HS-27A (cell line): ENCODE data around the gene GTPBP2.
"Not testable (repeated sequence)": the region's sequence is repeated elsewhere in the genome, so short reads cannot be mapped to it uniquely, and the experiment has no call there.

Experiments
- DNase-seq: peaks from one replicate; pipeline ENCODE4 v3.0.0-alpha.2; 2012; ENCODE audit warnings: low read depth, missing footprints

The GTPBP2 gene

DNA sequence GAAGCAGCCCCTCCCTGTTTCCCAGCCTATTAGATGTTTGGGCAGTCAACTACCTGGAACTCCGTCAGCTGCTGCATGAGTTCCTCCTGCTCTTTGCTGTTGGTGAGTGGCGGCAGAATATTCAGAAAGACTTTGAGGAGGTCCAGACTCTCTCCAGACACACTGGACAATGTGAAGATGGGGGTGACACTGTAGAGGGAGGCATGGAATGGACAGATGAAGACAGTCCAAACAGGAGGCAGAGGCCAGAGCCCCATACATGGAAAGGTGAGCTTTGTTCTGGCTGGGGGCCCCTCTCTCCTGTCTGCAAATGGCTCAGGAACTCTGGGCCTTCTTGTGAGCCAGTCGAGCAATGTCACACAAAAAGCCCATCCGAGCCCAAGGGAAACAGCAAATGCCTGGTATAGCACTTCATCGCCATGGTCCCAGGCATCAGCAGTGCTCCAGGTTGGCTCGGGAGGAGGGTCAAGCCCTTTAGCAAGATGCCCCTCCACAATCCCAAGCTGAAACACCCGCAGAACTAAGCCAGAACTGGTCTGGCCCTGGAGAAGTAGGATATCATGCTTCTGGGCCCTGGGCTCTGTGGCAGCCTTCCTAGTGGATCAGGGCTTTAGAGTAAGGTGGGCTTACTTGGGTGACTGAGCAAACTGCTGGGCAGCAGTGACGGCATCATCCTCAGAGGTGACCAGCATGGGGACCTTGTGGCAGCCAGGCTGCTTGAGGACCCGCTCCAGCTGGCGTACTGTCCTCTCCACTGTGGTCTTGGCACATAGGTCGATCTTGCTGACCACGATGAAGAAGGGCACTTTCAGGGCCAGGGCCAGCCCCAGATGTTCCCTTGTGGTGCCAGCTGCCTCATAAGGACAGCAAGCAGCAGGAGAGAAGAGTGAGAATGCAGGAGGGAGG, 4.9 kb downstream of the GTPBP2 start:
- DNase-seq: no peak

- DNase-seq: no peak
Observed at GRCh38 chr6:43622541-43622940, 6.5 kb downstream of the GTPBP2 start.

- DNase-seq: no peak
Observed at GRCh38 chr6:43621836-43622180, 7.3 kb downstream of the GTPBP2 start.

DNA sequence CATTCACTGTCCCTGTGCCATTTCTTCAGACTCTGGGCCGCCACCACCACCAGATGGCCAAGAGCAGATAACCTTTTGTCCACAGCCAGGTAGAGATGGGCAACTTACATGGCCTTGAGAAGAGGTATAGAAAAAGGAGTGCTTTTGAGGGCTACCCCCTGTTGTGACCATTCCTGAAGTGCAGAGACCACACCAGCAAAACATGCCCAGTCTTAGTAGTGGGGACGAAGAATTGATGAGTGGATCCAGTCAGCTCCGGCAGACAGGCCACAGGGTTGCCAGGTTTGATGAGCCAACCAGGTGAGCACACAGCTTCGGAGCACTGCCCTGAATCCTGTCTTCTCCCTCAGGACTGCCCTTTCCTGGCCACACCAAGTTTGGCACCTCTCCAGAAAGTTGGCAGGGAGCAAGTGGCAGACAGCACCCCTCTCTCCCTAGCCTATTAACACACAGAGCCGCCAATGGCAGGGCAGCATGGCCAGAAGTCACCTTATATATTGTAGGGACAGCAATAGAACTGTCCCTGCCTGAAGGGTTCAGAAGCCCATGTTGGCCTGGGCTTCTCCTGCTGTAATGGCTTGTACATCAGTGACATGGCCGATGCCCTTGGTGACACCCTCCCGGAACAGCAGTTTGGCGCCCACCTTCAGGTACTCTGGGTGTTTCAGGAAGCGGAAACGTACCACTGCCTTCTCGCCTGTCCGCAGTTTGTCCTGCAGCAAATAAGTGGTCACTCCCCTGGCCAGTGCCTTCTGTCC, 7.8 kb downstream of the GTPBP2 start:
- DNase-seq: no peak

- DNase-seq: no peak
Observed at GRCh38 chr6:43616725-43617472, 12.2 kb downstream of the GTPBP2 start.

DNA sequence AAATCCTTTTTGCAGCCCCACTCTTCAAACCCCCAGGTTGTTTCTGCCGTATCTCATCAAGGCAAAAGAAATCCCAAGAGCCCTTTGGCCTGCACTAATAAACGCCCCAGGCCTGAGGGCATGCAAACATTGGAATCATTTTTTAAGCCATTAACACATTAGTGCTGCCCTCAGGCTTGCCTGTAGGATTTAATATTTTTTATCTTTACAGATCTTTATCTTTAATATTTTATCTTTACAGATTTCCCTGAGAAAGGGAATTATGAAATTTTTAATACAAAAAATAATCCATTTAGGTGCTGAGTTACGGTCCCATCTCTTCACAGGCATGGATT, 14.7 kb downstream of the GTPBP2 start:
- DNase-seq: no peak

DNA sequence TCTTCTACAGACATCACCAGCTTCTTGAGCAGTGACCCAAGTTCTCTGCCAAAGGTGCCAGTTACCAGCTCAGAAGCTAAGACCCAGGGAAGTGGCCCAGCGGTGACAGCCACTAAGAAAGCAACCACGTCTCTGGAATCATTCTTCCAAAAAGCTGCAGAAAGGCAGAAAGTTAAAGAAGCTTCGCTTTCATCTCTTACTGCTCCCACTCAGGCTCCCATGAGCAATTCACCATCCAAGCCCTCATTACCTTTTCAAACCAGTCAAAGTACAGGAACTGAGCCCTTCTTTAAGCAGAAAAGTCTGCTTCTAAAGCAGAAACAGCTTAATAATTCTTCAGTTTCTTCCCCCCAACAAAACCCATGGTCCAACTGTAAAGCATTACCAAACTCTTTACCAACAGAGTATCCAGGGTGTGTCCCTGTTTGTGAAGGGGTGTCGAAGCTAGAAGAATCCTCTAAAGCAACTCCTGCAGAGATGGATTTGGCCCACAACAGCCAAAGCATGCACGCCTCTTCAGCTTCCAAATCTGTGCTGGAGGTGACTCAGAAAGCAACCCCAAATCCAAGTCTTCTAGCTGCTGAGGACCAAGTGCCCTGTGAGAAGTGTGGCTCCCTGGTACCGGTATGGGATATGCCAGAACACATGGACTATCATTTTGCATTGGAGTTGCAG, 15.2 kb downstream of the GTPBP2 start:
- no peak for DNase-seq

GRCh38 chr6:43610431-43610830, 18.6 kb downstream of the GTPBP2 start:
- DNase-seq: no peak

DNA sequence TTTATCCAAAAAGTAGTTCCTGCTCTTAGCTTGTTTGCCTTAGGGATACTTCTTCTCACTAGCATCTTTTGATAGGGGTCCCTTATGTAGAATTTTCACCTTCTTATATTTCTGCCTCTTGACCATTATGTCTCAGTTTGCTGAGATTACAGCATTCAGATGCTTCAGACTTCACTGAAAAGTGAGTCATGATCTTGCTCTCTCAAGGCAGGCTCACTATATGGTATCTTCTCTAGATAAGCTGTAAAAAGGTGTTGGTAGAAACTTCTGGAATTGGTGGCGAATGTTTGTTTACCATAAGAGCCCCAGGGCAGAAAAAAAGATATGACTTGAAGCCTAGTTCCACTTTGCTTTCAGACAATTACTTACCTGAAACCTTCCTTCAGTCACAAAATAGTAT, 19.7 kb downstream of the GTPBP2 start:
- DNase-seq: no peak

DNA sequence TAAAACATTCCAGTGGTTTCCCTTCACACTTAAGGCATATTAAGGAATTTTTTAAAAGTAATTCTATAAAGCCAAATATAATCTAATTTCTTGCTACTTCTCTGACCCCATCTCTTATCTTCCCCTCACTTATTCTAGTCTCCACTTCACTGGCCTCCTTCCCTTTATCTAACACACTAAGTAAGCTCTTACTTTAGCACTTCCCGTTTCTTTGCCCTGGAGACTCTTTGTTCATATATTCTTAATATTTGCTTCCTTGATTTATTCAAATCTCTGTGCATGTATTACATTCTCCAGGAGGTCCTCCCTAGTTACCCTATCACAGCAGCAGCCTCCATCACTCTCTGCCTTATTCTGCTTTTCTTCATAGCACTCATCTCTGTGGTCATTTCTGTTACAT, 20.3 kb downstream of the GTPBP2 start:
- DNase-seq: no peak

DNA sequence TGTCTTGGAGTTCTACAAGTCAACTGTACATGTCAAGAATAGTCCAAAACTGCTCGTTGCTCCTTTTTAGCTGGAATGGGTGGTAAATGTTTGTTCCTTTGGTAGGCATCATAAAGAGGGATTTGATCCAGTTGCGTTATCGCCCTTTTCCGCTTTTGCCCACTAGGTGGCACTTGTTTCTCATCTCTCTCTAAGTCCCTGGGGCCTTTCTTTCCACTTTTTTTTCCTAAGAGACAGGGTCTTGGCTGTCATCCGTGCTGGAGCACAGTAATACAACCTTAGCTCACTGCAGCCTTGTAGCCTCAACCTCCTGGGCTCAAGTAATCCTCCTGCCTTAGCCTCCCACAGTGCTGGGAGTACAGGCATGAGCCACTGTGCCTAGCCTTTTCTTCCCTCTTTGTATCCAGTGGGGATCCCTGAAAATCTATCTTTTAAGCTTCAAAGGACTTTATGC, 20.7 kb downstream of the GTPBP2 start:
- peak; percentile 43 for DNase-seq

GRCh38 chr6:43606019-43606418, 23.0 kb downstream of the GTPBP2 start:
- no peak for DNase-seq

DNA sequence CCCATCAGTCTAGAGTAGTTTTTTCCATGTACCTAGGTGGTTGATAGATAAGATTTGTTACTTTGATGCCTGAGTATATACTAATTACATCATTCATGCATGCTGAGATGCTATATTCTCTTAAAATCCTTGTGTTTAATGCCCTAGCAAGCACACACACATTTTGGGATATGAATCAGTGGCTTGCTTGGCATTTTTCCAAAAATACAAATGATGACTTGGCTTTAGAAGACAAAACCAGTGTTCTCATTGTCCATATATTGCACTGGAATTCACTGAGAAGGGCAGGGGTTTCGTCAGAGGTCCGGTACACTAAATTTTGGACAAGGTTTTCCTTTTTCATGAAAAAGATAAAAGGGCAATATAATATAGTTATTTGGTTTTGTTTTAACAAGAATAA, 24.9 kb downstream of the GTPBP2 start:
- peak; percentile 46 for DNase-seq

DNA sequence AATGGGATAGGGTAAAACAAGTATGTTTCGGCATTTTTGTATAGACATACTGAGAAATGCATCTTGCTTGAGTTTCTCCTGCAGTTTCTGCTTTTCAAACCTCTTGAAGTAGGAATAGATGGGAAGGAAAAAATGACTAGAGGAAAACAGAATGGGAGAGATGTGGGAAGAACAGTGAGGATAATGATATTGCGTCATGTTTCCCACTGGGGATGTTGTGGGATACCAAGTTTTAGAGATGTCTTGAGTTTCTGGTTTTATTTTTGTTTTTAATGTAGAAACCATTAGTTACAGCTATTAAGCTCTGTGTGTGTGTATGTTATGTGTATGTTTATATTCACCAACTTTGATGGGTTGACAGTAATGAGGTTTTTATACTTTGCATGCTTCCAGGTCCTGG, 28.5 kb downstream of the GTPBP2 start:
- DNase-seq: no peak

GRCh38 chr6:43593938-43594337, 35.1 kb downstream of the GTPBP2 start:
- DNase-seq: no peak

GRCh38 chr6:43589564-43589963, 39.5 kb downstream of the GTPBP2 start:
- DNase-seq: not testable (repeated sequence)

GRCh38 chr6:43588194-43588593, 40.9 kb downstream of the GTPBP2 start:
- DNase-seq: no peak

- DNase-seq: peak; percentile 89
Observed at GRCh38 chr6:43584892-43585570, 44.0 kb downstream of the GTPBP2 start.

- DNase-seq: no peak
Observed at GRCh38 chr6:43582911-43583310, 46.2 kb downstream of the GTPBP2 start.

GRCh38 chr6:43579171-43579570, 49.9 kb downstream of the GTPBP2 start:
- peak; percentile 26 for DNase-seq

DNA sequence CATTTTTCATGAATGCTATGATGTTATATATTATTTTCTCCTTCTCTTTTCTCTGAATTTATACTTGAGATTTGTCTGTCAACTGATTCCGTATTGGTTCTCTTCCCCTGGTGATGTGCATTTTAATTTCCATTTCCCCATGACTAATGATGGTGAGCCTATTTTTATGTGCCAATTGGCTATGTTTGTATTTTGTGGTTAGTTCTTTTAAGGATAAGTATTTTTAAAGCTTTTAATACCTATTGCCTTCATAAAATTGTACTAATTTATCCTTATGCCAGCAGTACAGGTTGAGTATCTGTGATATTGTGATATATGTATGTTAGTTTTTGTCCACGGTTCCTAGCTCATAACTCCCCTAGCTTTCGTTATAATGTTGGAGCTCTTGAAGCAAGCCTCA, 50.3 kb downstream of the GTPBP2 start:
- no peak for DNase-seq
